ENCODE measurements around the gene VPS54. TPM values are rescaled to one million over a fixed set of nuclear protein-coding genes. Genes with fewer than 3 reads are reported as not detected.

The VPS54 gene
- total RNA-seq, 1 experiment from 2014 or later, result 21.2 TPM

GRCh38 chr2:63878486-63878885 lies 140.7 kb downstream of the VPS54 start:
- ATAC-seq (no peak), DNase-seq (ENCODE audit: low read depth, low spot score) (no peak)
- BruUV-seq (replicated peaks), result no TSS peak
- Histone ChIP-seq H3K27me3 (ENCODE audit: control insufficient read depth, insufficient read depth, low read length) (no peaks in the 10 kb centered on the region), H3K4me3 (ENCODE audit: low read depth in 2 of 2, low read length in 2 of 2) (no peak overlapping the region), H3K27ac (ENCODE audit: low read length) (no peak overlapping the region), H3K4me1 (ENCODE audit: control insufficient read depth, insufficient read depth, low read length) (no peaks in the 10 kb centered on the region), H3K9me3 (ENCODE audit: control insufficient read depth, insufficient read depth, low read depth, low read length) (no peaks in the 10 kb centered on the region), H3K36me3 (ENCODE audit: control insufficient read depth, insufficient read depth, low read length) (no peaks in the 10 kb centered on the region)
- in situ Hi-C loops (cut with HindIII; ENCODE audit: low pct_unique_long_range_greater_than_20kb, low sequenced_read_pairs) (no loop called here), intact Hi-C loops (cut with micrococcal nuclease; ENCODE audit: unreplicated experiment) (no loop called here)
- POLR2A ChIA-PET, result no interaction called here
- TF ChIP-seq TCF7L2 (IDR thresholded peaks at IDR 0.05; ENCODE audit: low read depth, low read length) (no peak), REST (IDR thresholded peaks at IDR 0.05; ENCODE audit: insufficient read depth in 1 of 2, low read depth in 2 of 2, low read length in 1 of 2) (no peak), POLR2AphosphoS5 (IDR thresholded peaks at IDR 0.05; ENCODE audit: low read depth, low read length) (no peak), SIN3A (IDR thresholded peaks at IDR 0.05; ENCODE audit: borderline replicate concordance, insufficient read depth, low read depth, low read length) (no peak)
- TF ChIP-seq, protein P1, sequence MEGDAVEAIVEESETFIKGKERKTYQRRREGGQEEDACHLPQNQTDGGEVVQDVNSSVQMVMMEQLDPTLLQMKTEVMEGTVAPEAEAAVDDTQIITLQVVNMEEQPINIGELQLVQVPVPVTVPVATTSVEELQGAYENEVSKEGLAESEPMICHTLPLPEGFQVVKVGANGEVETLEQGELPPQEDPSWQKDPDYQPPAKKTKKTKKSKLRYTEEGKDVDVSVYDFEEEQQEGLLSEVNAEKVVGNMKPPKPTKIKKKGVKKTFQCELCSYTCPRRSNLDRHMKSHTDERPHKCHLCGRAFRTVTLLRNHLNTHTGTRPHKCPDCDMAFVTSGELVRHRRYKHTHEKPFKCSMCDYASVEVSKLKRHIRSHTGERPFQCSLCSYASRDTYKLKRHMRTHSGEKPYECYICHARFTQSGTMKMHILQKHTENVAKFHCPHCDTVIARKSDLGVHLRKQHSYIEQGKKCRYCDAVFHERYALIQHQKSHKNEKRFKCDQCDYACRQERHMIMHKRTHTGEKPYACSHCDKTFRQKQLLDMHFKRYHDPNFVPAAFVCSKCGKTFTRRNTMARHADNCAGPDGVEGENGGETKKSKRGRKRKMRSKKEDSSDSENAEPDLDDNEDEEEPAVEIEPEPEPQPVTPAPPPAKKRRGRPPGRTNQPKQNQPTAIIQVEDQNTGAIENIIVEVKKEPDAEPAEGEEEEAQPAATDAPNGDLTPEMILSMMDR (IDR thresholded peaks at IDR 0.05), result no peak
- CTCF ChIA-PET, result no interaction called here

- in situ Hi-C loops (cut with HindIII; ENCODE audit: low pct_unique_long_range_greater_than_20kb, low sequenced_read_pairs), result no loop called here
- BruUV-seq (replicated peaks), result no TSS peak
Observed at GRCh38 chr2:63876311-63876710, 142.9 kb downstream of the VPS54 start.

More at GRCh38 chr2:63876311-63876710, 142.9 kb downstream of the VPS54 start:
- POLR2A ChIA-PET, result no interaction called here
- no peak overlapping the region for H3K27ac ChIP-seq (ENCODE audit: low read length)
- CTCF ChIA-PET, result no interaction called here
- TF ChIP-seq POLR2AphosphoS5 (IDR thresholded peaks at IDR 0.05; ENCODE audit: low read depth, low read length), result no peak
- no peak for TF ChIP-seq TCF7L2 (IDR thresholded peaks at IDR 0.05; ENCODE audit: low read depth, low read length)
- no peak for TF ChIP-seq REST (IDR thresholded peaks at IDR 0.05; ENCODE audit: insufficient read depth in 1 of 2, low read depth in 2 of 2, low read length in 1 of 2)
- TF ChIP-seq SIN3A (IDR thresholded peaks at IDR 0.05; ENCODE audit: borderline replicate concordance, insufficient read depth, low read depth, low read length), result no peak
- H3K27me3 ChIP-seq (ENCODE audit: control insufficient read depth, insufficient read depth, low read length), result no peaks in the 10 kb centered on the region
- no peaks in the 10 kb centered on the region for H3K36me3 ChIP-seq (ENCODE audit: control insufficient read depth, insufficient read depth, low read length)
- ATAC-seq (no peak), DNase-seq (ENCODE audit: low read depth, low spot score) (no peak)
- no peaks in the 10 kb centered on the region for H3K9me3 ChIP-seq (ENCODE audit: control insufficient read depth, insufficient read depth, low read depth, low read length)
- no peaks in the 10 kb centered on the region for H3K4me1 ChIP-seq (ENCODE audit: control insufficient read depth, insufficient read depth, low read length)
- no peak overlapping the region for H3K4me3 ChIP-seq (ENCODE audit: low read depth in 2 of 2, low read length in 2 of 2)
- intact Hi-C loops (cut with micrococcal nuclease; ENCODE audit: unreplicated experiment), result no loop called here
